Amniotic stem cell (primary cell): ENCODE data around the gene SLC39A11.

ENCODE experiments used
- DNase-seq: peaks from one replicate; lab custom pipeline; 2025; lab: John Stamatoyannopoulos, UW

Gene SLC39A11

GRCh38 chr17:73042809-73043685 lies 49.4 kb downstream of the SLC39A11 start:
- no peak for DNase-seq

DNA sequence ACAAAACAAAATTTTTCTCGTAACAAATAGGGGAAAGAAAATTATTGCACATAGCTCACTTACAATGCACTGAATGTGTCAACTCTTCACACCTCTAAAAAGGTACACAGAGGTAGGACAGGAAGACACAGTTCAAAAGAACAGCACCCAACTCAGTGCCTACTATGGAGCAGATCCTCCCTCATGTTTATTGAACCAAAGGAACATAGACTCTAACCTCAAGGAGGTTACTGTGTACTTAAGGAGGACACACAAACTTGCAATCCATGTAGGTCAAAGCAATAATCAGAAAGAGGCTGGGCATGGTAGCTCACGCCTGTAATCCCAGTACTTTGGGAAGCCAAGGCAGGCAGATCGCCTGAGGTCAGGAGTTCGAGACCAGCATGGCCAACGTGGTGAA lies 50.3 kb downstream of the SLC39A11 start:
- no peak for DNase-seq

DNA sequence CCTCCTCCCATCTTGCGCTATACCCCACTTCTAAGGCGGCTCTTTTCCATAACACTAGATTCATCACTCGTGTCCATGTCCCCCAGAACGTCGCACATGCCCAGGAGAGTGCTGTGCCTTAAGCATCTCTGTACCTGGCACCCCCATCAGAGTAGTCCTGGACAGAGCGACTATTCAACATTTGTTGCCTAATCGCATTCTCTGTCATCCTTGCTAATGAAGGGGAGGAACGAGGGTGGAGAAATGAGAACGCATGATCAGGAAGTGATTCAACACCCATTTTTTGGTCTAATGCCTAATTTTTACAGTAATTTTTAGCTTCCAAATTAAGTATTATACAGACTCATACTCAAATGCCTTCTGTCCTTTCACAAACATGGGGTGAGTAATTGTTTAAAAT lies 53.2 kb downstream of the SLC39A11 start:
- no peak for DNase-seq

- DNase-seq = no peak
Observed at GRCh38 chr17:73031472-73031871, 61.0 kb downstream of the SLC39A11 start.

DNA sequence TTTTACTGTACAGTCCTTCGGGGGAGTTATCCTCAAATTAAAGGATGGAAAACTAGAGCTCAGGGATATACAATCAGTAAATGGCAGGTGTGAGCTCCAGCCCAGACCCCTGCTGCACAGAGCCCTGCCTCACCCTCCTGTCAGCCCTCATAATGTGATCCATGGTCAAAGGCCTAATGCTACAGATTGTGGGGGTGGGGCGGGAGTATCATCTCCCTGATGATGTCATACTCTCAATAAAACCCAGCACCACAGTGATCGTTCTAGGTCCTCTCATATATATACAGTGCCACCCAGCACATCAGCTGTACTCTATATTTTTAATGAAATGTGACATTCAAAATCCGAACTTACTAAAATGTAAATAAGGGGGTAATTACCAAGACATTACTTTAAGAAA lies 61.5 kb downstream of the SLC39A11 start:
- no peak for DNase-seq

GRCh38 chr17:73030501-73030921 lies 62.0 kb downstream of the SLC39A11 start:
- no peak for DNase-seq

DNA sequence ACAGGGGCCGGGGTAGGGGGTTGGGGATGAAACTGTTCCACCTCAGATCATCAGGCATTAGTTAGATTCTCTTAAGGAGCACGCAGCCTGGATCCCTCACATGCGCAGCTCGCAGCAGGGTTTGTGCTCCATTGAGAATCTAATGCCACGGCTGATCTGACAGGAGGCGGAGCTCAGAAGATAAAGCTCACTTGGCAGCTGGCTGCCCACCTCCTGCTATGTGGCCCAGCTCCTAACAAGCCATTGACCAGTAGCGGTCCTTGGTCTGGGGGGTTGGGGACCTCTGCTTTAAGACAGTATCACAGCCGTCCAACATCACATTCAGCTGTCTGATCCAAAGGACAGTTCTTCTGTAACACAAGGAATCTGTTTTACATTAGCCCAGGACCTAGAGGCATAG lies 62.5 kb downstream of the SLC39A11 start:
- no peak for DNase-seq

DNA sequence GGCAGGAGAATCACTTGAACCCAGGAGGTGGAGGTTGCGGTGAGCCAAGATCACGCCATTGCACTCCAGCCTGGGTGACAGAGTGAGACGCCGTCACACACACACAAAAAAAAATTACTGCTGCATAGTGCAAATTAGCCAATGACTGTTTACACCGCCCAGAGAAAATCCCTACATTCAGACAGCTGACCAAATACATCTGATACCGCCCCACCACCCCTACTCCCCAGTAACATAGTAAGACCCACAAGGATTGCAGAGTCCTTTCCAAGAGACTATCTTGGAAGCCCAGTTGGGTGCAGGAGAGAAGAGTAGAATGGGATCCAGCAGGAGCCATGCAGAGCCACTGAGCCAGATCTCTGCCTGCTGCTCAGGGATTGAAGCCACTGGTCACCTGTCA lies 63.5 kb downstream of the SLC39A11 start:
- DNase-seq = no peak

DNA sequence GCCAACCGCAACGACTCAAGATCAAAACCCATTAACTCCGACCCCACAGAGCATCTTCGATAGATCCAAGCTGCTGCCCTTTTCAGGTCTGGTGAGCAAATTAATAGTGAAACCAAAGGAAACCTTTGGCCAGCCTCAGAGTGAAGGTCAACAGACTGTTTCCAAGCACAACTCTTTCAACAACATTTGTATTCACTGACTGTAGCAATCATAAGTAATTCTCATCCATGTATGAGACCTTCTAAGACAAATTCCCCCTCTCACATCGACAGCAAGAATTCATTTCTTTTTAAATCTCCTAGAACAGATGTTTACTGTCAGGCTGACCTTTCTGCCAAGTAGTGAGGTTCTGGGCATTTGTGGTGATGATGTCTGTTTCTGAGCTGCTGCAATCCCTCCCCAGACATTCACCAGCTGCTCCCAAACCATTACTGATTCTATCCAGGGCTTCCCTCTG lies 64.2 kb downstream of the SLC39A11 start:
- no peak for DNase-seq

- peak; percentile 61 for DNase-seq
Observed at GRCh38 chr17:73027130-73027741, 65.3 kb downstream of the SLC39A11 start.

GRCh38 chr17:73025041-73025560 lies 67.4 kb downstream of the SLC39A11 start:
- no peak for DNase-seq

DNA sequence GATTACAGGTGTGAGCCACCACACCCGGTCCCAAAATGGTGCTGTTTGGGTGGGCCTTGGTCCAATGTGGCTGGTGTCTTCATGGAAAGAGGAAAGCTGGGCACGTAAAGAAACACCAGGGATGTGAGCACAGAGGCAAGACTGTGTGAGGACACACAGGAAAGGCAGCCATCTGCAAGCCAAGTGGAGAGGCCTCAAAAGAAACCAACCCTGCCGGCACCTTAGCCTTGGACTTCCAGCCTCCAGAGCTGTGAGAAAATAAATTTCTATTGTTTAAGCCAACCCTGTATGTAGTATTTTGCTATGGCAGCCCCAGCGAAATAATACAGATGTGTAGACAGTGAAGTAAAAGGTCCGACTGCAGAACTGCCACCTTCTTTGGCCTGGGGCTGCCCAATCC lies 68.7 kb downstream of the SLC39A11 start:
- no peak for DNase-seq

- DNase-seq = no peak
Observed at GRCh38 chr17:73022694-73023093, 69.8 kb downstream of the SLC39A11 start.

DNA sequence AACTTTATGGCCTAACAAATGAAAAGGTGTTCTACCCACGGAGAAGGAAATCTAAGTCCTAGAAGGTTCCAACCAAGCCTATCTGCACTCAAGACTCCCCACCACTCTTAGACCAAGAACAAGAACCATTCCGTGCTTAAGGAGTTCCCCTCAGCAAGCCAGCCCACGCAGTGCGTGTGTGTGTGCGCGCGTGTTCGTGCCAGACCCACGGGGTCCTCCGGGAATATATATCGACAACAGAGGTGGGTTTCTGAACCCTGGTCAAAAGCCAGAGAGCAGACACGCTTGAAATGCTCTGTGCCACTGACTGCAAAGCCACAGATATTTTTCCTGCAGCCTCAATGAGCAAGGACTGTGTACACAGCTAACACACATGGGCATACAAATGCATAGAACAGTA lies 70.7 kb downstream of the SLC39A11 start:
- DNase-seq = no peak

GRCh38 chr17:73020110-73020509 lies 72.4 kb downstream of the SLC39A11 start:
- DNase-seq = no peak

GRCh38 chr17:73018599-73018998 lies 73.9 kb downstream of the SLC39A11 start:
- no peak for DNase-seq

DNA sequence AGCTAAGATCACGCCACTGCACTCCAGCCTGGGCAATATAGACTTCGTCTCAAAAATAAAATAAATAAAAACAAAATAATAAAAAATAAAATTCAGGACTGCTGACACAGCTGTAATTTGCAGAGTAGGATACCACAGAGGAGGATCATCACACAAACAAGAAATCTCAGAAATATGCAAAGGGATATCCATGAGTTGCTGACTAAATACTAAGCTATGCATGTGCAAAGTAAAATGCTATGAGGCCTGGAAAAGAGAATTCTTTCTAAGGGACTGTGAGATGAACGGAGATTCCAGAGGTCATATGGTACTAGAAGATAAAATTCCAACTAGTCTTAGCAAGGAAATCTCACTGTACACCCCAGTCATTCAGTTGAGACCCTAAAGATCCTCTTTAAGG lies 74.8 kb downstream of the SLC39A11 start:
- DNase-seq = no peak

- DNase-seq = no peak
Observed at GRCh38 chr17:73015722-73016276, 76.7 kb downstream of the SLC39A11 start.

GRCh38 chr17:73013816-73014663 lies 78.4 kb downstream of the SLC39A11 start:
- DNase-seq = no peak

DNA sequence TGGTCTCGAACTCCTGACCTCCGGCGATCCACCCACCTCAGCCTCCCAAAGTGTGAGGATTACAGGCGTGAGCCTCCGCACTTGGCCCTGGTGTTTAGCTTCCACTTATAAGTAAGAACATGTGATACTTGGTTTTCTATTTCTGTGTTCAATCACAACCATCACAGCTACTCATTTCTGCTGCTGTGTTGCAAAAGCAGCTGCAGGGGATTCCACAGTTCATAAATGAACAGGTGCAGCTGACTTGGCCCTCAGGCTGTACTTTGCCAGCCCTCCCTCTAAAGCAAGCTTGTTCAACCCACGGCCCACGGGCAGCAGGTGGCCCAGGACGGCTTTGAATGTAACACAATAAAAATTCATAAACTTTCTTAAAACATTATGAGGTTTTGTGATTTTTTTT lies 79.2 kb downstream of the SLC39A11 start:
- no peak for DNase-seq

- DNase-seq = no peak
Observed at GRCh38 chr17:73011016-73011486, 81.4 kb downstream of the SLC39A11 start.

- no peak for DNase-seq
Observed at GRCh38 chr17:73010414-73010813, 82.1 kb downstream of the SLC39A11 start.
